Hematopoietic multipotent progenitor cell treated with erythropoietin and hydrocortisone succinate and interleukin-3 and kit ligand, for 4 days (in vitro differentiated cells): Measurements from ENCODE around the gene GRID1.
"Not testable (repeated sequence)": the region's sequence is repeated elsewhere in the genome, so short reads cannot be mapped to it uniquely, and the experiment has no call there.

Experiments
- DNase-seq: peaks from one replicate; pipeline ENCODE4 v3.0.0-alpha.2; 2015

Gene GRID1

GRCh38 chr10:86391986-86392722, 25.6 kb upstream of the GRID1 start:
- no peak for DNase-seq

- DNase-seq: no peak
These were observed 24.7 kb upstream of the GRID1 start for GRCh38 chr10:86391236-86391840.

DNA sequence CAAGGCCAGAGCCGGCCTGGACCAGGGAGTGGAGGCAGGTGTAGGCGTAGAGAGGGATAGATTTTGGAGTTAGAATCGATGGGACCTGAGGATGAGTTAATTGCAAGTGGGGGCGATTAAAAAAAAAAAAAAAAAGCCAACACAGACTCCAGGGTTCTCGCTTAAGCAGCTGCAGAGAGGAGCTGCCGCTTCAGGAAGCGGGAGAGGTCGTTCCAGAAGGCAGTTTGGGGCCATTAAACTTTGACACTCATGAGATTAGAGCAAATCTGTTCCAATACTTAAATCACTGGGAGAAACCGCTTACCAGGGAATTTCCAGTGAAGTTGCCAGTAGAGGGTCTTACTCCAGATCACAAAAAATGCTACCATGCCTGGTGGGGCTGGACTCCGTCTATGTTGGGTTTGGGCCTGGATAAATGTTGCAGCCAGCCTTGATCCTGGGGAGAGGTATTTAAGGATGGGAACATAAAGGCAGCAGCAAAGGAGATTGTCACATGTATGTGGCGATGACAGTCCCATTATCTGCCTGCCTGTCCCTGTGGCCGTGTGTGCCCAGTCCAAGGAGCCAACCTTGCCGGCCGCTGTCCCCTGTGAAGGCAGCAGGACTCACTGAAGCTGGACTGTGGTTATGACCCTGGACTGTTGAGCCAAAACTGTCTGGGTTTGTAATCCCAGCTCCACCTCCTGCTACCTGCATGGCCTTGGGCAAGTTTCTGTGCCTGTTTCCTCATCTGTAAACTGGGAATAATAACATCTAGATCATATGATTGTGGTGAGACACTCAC, 23.9 kb upstream of the GRID1 start:
- no peak for DNase-seq

DNA sequence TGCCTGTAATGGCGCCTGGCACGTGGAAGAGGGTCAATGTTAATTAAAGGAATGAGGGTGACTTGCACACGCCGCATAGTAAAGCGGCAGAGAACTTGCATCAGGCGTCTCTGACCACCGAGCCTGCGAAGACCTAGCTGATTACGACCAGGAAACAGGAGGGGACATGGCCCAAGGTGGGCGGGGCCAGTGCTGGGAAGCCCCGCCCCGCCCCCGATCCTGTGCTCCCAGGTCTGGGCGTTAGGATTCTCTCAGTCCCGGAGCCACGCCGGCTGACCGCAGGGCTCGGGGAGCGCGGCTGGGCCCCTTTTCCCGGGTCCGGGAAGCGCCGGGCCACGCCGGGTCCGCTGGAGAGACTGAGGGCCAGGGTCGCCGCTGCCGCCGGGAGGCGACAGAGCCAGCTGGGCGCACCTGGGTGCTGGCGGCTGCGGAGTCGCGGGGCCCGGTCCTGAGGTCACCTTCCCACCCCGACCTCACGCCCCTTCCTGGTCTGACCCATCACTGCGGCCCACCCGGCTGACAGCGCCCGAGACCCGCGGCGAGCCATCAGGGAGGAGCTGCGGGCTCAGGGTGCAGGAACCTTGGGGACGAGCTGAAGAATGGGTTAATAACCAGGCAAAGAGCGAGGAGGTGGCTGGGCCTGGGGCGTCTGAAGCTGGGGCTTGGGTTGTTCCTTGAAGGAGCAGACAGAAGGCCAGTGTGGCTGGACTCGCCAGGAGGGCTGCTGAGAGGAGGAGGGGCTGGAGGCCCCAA, 23.0 kb upstream of the GRID1 start:
- DNase-seq: peak; percentile 65

DNA sequence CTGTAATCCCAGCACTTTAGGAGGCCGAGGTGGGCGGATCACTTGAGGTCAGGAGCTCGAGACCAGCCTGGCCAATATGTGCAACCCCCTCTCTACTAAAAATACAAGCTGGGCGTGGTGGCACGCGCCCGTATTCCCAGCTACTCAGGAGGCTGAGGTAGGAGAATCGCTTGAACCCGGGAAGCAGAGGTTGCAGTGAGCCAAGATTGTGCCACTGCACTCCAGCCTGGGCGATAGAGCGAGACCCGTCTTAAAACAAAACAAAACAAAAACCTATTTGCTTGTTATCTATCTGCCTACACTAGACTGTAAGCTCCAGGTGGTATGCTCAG, 22.5 kb upstream of the GRID1 start:
- not testable (repeated sequence) for DNase-seq

DNA sequence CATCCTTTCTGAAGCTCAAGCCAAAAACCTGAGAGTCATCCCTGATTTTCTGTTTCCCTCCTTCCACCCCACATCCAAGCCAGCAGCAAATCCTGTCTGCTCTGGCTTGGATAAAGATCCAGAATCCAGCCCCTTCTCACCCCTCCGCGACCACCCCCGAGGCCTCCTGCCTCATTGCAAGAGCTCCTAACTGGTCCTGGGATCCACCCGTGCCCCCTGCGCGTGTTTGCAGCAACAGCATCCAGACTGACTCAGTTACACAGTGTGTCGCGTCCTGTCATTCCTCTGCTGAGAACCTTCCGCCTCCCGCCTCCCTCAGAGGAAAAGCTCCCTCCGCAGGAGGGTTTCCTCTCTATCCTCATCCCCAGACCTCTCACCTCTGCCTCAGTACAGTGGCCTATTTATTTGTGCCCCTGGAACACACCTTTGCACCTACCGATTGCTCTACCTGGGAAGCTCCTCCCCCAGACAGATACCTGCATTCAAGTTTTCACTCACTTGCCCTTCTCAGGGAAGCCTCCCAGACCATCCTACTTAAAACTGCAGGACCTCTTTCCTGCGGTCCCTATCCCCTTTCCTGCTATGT, 21.6 kb upstream of the GRID1 start:
- DNase-seq: no peak

GRCh38 chr10:86387178-86387794, 20.7 kb upstream of the GRID1 start:
- no peak for DNase-seq

DNA sequence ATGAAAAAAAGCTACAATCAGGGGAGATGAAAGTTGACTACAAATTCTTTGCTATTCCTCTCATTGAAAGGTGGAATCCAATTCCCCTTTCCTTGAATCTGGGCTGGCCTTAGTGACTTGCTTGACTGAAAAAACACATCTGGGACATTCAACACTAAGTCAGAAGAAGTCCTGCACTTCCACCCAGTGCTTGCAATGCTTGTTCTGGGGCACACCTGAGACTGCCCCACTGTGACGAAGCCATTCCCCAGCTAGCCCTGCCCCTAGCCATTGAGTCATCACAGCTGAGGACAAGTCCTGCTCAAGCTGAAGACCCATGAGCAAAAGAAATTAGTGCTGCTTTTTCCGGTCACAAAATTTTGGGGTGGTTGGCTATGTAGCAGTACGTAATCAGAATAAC, 19.2 kb upstream of the GRID1 start:
- DNase-seq: no peak

DNA sequence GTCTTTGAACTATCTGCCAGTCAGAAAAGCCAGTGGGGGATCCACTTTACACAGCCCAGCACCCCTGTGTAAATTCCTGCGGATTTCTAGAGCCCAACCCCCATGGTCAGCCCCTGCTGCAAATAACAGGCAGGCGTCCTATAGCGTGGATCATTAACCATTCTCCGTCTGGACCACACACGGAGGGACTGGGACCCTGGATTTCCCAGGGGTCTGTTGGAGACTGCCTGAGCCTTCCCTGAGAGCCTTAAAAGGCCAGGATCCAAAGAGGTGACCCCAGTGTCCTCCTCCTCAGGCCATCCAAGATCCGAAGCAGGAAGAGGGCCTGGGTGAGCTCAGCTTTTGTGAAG, 11.2 kb upstream of the GRID1 start:
- no peak for DNase-seq

GRCh38 chr10:86376852-86377796, 10.5 kb upstream of the GRID1 start:
- DNase-seq: peak; percentile 78

GRCh38 chr10:86376403-86376802, 9.8 kb upstream of the GRID1 start:
- no peak for DNase-seq

- no peak for DNase-seq
These were observed 8.6 kb upstream of the GRID1 start for GRCh38 chr10:86375204-86375603.

GRCh38 chr10:86374664-86375063, 8.1 kb upstream of the GRID1 start:
- DNase-seq: no peak

DNA sequence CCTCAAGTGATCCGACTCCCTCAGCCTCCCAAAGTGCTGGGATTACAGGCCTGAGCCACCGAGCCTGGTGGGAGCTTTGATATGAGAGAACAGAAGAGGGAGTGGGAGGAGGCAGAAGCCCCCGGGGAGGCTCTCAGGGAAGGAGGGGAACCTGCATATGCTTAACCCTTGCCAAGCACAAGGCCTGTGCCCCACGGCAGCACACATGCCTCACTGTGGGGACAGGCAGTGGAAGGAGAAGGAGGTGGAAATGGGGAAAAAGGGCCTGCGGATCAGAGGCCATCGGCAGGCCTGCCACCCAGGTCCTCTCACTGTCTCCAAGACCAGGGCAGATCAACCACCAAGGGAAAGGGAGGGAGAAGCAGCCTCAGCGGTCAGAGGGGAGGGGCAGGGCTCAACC, 7.2 kb upstream of the GRID1 start:
- DNase-seq: no peak

- no peak for DNase-seq
These were observed 6.7 kb upstream of the GRID1 start for GRCh38 chr10:86373251-86373650.

- DNase-seq: no peak
These were observed 6.2 kb upstream of the GRID1 start for GRCh38 chr10:86372784-86373239.

DNA sequence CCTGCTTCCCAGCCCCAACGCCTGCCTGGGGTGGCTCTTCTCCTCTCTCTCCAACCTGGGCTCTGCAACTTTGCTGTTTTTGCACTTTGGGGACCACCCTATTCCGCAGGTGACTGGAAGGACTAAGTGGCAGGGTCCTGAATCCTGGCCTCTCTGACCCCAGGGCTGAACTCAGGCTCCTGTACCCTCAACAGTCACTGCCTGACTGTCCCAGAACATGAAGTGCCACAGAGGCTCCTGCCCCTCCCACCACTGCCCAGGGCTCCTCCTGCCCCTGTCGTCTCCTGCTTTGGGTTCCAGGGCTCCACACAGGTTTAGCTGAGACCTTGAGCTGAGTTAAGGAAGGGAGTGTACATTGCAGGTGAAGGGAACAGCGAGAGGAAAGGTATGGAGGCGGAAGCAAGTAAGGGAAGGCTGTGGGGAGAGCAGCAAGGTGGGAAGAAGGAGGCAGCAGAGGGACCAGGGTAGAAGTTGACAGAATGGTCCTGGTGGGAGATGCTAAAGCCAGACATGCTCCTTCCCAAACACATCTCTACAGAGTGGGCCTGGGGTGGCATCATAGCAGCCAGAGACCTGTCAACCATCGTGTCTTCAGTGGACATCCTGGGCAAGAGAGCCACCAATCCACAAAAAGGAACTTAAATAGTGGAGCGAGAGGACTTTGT, 5.7 kb upstream of the GRID1 start:
- DNase-seq: no peak

DNA sequence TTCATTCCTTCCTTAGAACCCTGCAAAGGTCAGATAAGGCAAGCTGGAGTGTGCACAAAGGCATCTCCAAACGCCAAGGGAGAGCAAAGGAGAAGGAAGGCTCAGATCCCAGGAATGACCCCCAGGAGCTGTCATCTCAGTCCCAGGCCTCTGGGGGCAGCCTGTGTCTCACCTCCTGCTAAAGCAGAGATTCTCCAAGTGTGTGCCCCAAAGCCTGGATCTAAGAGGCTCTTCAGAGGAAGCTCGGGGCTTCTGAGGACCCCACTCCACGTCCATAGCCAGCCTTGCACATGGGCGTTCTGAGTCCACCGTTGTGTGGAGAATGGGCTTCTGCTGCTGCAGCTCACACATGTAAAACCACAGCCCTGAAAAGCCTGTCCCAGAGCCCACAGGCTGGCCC, 5.1 kb upstream of the GRID1 start:
- DNase-seq: no peak

GRCh38 chr10:86371116-86371515, 4.5 kb upstream of the GRID1 start:
- DNase-seq: no peak

GRCh38 chr10:86370006-86370585, 3.5 kb upstream of the GRID1 start:
- no peak for DNase-seq
